ENCODE data around the gene CFAP126.

- TF ChIP-seq CTCF (IDR thresholded peaks at IDR 0.05; ENCODE audit: low read depth, low read length), result no peak
- TF ChIP-seq EZH2phosphoT487 (IDR thresholded peaks at IDR 0.05; ENCODE audit: low read depth), result no peak
Observed at GRCh38 chr1:161402446-161402845, 34.8 kb upstream of the CFAP126 start.
